GM23248 (cell line): ENCODE measurements around the gene CLCN3. TPM values are rescaled to one million over a fixed set of nuclear protein-coding genes. Genes with fewer than 3 reads are reported as not detected.
A peak's percentile ranks its signal among the peaks of the same experiment; 100 is the strongest.

ENCODE experiments used
- DNase-seq: peaks from one replicate; pipeline ENCODE4 v3.0.0-alpha.2; 2015
- H2AFZ ChIP-seq: fragments of 200-600 bp; sonication (generic); 2 replicates; pipeline ENCODE4 v1.6.1; 2016; ENCODE audit warnings: antibody characterized with exemption
- H3F3A ChIP-seq: fragments of 200-600 bp; sonication (generic); 2 replicates; pipeline ENCODE4 v1.6.1; 2016; ENCODE audit warnings: mild to moderate bottlenecking, antibody characterized with exemption, mixed run types; ENCODE audit not compliant: insufficient read depth
- H3K27ac ChIP-seq: fragments of 200-600 bp; sonication (generic); 2 replicates; pipeline ENCODE4 v1.5.1; 2016; ENCODE audit warnings: mild to moderate bottlenecking
- H3K27me3 ChIP-seq: fragments of 200-600 bp; sonication (generic); replicated peaks from 2 replicates; pipeline ENCODE4 v1.6.1; 2016; ENCODE audit warnings: mild to moderate bottlenecking; ENCODE audit not compliant: insufficient read depth
- H3K36me3 ChIP-seq: fragments of 200-600 bp; sonication (generic); 2 replicates; pipeline ENCODE4 v1.6.1; 2016; ENCODE audit warnings: low read depth, mild to moderate bottlenecking
- H3K4me1 ChIP-seq: fragments of 200-600 bp; sonication (generic); 2 replicates; pipeline ENCODE4 v1.6.1; 2016; ENCODE audit warnings: mild to moderate bottlenecking; ENCODE audit not compliant: insufficient read depth
- H3K4me2 ChIP-seq: fragments of 200-600 bp; sonication (generic); one replicate; pipeline ENCODE4 v1.6.1; 2016; ENCODE audit warnings: mild to moderate bottlenecking; ENCODE audit not compliant: unreplicated experiment
- H3K4me3 ChIP-seq: fragments of 200-600 bp; sonication (generic); 2 replicates; pipeline ENCODE4 v1.5.1; 2016; ENCODE audit warnings: mild to moderate bottlenecking
- H3K79me2 ChIP-seq: fragments of 200-600 bp; sonication (generic); 2 replicates; pipeline ENCODE4 v1.6.1; 2016; ENCODE audit warnings: mild to moderate bottlenecking; ENCODE audit not compliant: insufficient read depth
- H3K9ac ChIP-seq: fragments of 200-600 bp; sonication (generic); 2 replicates; pipeline ENCODE4 v1.6.1; 2016; ENCODE audit warnings: mild to moderate bottlenecking
- H3K9me2 ChIP-seq: fragments of 200-600 bp; sonication (generic); 2 replicates; pipeline ENCODE4 v1.6.1; 2016; ENCODE audit warnings: mixed run types, mild to moderate bottlenecking, moderate library complexity; ENCODE audit not compliant: insufficient read depth
- H3K9me3 ChIP-seq: fragments of 200-600 bp; sonication (generic); one replicate; pipeline ENCODE4 v1.6.1; 2017; ENCODE audit warnings: low read depth
- H4K20me1 ChIP-seq: fragments of 200-600 bp; sonication (generic); 2 replicates; pipeline ENCODE4 v1.6.0; 2016; ENCODE audit not compliant: insufficient read depth
- EZH2 ChIP-seq: fragments of 200-600 bp; sonication (generic); IDR thresholded peaks from 2 replicates; pipeline ENCODE4 v1.6.1; 2018; ENCODE audit warnings: antibody characterized with exemption, mild to moderate bottlenecking; ENCODE audit not compliant: insufficient read depth, poor library complexity, severe bottlenecking
- EZH2phosphoT487 ChIP-seq: fragments of 200-600 bp; sonication (generic); IDR thresholded peaks from 2 replicates; pipeline ENCODE4 v1.6.1; 2018; ENCODE audit warnings: antibody characterized with exemption, moderate library complexity, mild to moderate bottlenecking, low read depth; ENCODE audit not compliant: insufficient read depth
- WGBS, 2 experiments: methylation state at CpG; one replicate each; pipeline ENCODE4 v1.1.6; 2015 to 2017; ENCODE audit warnings: low lambda C conversion rate in 2 of 2, low coverage in 1 of 2; ENCODE audit errors: missing lambda C conversion rate in 2 of 2; 5-methylcytosine and 5-hydroxymethylcytosine counted together
- in situ Hi-C: fragments of 300-500 bp; cut with MboI; formaldehyde crosslinking; loops from 2 replicates; pipeline ENCODE4 v1.15.0; 2020
- polyA plus RNA-seq: library from polyadenylated mRNA; unstranded; fragments of >200 nt; fragmentation: Nextera tagmentation; extraction: Ambion mirVana; gene quantifications from 2 replicates; pipeline ENCODE4 v1.2.1, GENCODE V29; 2016
- total RNA-seq: library from RNA; depleted of rRNA; stranded (reverse); fragments of >200 nt; shearing (Covaris generic); gene quantifications from 2 replicates; pipeline ENCODE4 v1.2.3, GENCODE V29; 2014

CLCN3 gene
- total and polyA plus RNA-seq, 2 experiments from 2014 or later, result 12.2 to 16.4 TPM

DNA sequence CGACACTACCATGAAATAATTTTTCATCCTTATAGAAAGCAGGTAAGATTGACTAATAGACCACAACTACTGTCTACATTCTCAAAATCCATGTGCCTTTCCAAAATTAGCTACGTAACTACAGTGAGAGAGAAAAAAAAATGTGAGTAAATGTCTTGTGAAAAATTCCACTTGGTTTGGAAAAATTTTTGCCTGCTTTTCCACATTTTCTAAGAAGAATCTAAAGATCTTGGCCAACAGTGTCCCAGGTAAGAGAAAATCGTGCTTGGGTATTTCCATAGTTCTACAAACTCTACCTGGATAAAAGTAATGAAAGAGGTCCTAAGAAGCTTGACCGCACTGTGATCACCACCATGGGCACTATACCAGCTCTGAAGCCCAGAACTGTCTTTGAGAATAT, 1.4 kb upstream of the CLCN3 start:
- Histone ChIP-seq H3K27me3 (no peaks in the 10 kb centered on the region), H3K4me1 (peaks cover 20% of the 10 kb centered on the region), H3K27ac (peak overlapping the region; percentile 95; the same call in 1 of the 2 replicates), H4K20me1 (no peaks in the 10 kb centered on the region), H3K36me3 (no peaks in the 10 kb centered on the region), H3F3A (peaks cover 17% of the 10 kb centered on the region), H3K4me2 (peak overlapping the region; percentile 97), H3K9ac (0 out of 2 replicates have a peak overlapping the region, but pooled peaks have one; percentile 98), H3K9me2 (no peaks in the 10 kb centered on the region), H3K9me3 (no peaks in the 10 kb centered on the region), H3K79me2 (peaks cover 33% of the 10 kb centered on the region), H3K4me3 (peak overlapping the region; percentile 96; the same call in 1 of the 2 replicates), H2AFZ (peak overlapping the region; percentile 95; the same call in 1 of the 2 replicates)
- TF ChIP-seq EZH2 (no peak), EZH2phosphoT487 (no peak)
- in situ Hi-C loops, result loop anchor here (25.0 kb wide), 1 partner anchor 418 kb away; the partner anchor contains the start of gene MFAP3L
- WGBS, 2 experiments, result 70 to 71% methylated on average over 4 of the region's 4 CpGs
- no peak for DNase-seq

DNA sequence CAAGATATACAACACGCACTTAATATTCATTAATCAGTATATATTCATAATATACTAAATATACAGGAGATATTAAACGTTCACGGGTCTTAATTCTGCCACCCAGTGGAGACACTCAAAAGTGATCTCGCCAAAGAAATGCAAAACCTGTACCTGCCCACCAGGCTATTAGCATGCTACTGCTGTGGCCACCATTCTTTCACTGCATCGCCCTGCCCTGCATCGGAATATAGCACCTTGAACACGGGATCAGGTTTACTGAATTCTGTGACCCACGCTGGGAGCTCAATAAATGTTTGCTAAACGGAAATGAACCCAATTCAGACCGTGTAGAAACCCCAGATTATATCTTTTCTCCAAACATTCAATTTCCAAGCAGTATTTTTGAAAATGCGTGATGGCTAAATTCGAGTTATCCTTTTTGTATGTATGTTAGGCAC, 840 bp upstream of the CLCN3 start:
- peaks cover 17% of the 10 kb centered on the region for H3F3A ChIP-seq
- WGBS, 2 experiments, result 1 to 2% methylated on average over 12 of the region's 12 CpGs
- H3K79me2 ChIP-seq, result peaks cover 39% of the 10 kb centered on the region
- H3K9me3 ChIP-seq, result no peaks in the 10 kb centered on the region
- H3K27ac ChIP-seq, result peak overlapping the region; percentile 95
- no peaks in the 10 kb centered on the region for H4K20me1 ChIP-seq
- H3K9ac ChIP-seq, result peak overlapping the region; percentile 98
- peaks cover 20% of the 10 kb centered on the region for H3K4me1 ChIP-seq
- H3K4me3 ChIP-seq, result peak overlapping the region; percentile 96
- H2AFZ ChIP-seq, result peak overlapping the region; percentile 95
- in situ Hi-C loops, result loop anchor here (25.0 kb wide), 1 partner anchor 418 kb away; the partner anchor contains the start of gene MFAP3L
- H3K9me2 ChIP-seq, result no peaks in the 10 kb centered on the region
- no peak for TF ChIP-seq EZH2phosphoT487
- TF ChIP-seq EZH2, result no peak
- H3K36me3 ChIP-seq, result no peaks in the 10 kb centered on the region
- peak; percentile 77 for DNase-seq
- H3K27me3 ChIP-seq, result no peaks in the 10 kb centered on the region
- peak overlapping the region; percentile 97 for H3K4me2 ChIP-seq

DNA sequence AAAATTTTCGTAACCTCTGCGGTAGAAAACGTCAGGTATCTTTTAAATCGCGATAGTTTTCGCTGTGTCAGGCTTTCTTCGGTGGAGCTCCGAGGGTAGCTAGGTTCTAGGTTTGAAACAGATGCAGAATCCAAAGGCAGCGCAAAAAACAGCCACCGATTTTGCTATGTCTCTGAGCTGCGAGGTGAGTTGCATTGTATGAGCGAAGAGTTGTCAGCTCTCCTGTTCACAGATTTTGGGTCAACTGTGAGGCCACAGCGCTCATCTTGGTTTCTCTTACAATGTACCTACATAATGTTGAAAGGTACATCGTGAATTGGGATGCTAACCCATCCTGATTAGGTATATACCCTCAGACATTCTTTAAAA, 486 bp downstream of the CLCN3 start:
- WGBS, 2 experiments, result 1 to 3% methylated on average over 14 of the region's 14 CpGs
- peaks cover 52% of the 10 kb centered on the region for H3K79me2 ChIP-seq

DNA sequence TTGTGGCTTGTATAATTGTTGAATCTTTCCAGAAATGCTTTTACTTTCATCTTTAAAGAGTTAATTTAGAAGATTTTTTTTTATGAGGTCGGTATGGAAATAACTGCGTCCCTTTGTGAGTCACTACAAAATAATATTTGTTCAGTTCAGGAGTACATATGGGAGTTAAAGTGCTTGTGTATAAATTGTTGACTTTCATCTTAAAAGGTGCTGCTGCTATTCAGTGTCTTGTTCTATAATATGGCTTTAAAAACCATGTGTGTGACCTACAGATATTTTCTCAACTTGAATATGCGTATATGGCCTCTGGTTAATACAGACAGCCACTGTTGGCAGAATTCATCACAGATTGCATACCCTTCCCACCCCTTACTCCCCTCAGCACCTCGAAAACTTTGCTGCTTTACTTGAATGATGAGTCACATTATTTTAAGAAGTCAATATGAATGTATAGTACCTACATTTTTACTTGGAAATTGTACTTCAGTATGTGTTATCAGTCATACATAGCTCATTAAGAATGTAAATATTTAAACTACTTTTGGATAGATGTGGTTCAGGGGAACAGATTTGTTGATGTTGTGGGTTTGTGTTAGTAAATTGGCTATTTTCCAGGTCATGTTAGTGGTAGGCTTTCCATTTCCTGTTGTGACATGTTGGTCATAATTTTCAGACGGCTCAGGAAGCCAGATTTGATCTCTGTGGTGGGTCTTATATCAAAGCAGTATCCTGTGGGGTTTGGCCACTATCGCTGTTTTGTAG, 1.5 kb downstream of the CLCN3 start:
- peak; percentile 59 for DNase-seq
- H4K20me1 ChIP-seq, result no peaks in the 10 kb centered on the region
- TF ChIP-seq EZH2phosphoT487, result no peak
- no peak for TF ChIP-seq EZH2
- H3K79me2 ChIP-seq, result peaks cover 62% of the 10 kb centered on the region
- peak overlapping the region; percentile 96 for H3K4me3 ChIP-seq
- H3K27me3 ChIP-seq, result no peaks in the 10 kb centered on the region
- no peaks in the 10 kb centered on the region for H3K9me2 ChIP-seq
- H3K4me2 ChIP-seq, result peak overlapping the region; percentile 100
- H2AFZ ChIP-seq, result peak overlapping the region; percentile 39
- no peaks in the 10 kb centered on the region for H3K36me3 ChIP-seq
- peak overlapping the region; percentile 98 for H3K9ac ChIP-seq
- peak overlapping the region; percentile 95 for H3K27ac ChIP-seq
- in situ Hi-C loops, result loop anchor here (25.0 kb wide), 1 partner anchor 415 kb away; the partner anchor contains the start of gene MFAP3L
- H3K4me1 ChIP-seq, result peaks cover 20% of the 10 kb centered on the region
- H3K9me3 ChIP-seq, result no peaks in the 10 kb centered on the region
- 9 to 10% methylated on average over 6 of the region's 6 CpGs for WGBS, 2 experiments
- H3F3A ChIP-seq, result peaks cover 13% of the 10 kb centered on the region

More for the DNA sequence above, 486 bp downstream of the CLCN3 start:
- H3K27me3 ChIP-seq, result no peaks in the 10 kb centered on the region
- peak overlapping the region; percentile 100 for H3K4me2 ChIP-seq
- no peaks in the 10 kb centered on the region for H4K20me1 ChIP-seq
- H3K9me2 ChIP-seq, result no peaks in the 10 kb centered on the region
- peak; percentile 57 for DNase-seq
- peaks cover 20% of the 10 kb centered on the region for H3K4me1 ChIP-seq
- no peak for TF ChIP-seq EZH2
- no peak for TF ChIP-seq EZH2phosphoT487
- peak overlapping the region; percentile 98 for H3K9ac ChIP-seq
- peaks cover 13% of the 10 kb centered on the region for H3F3A ChIP-seq
- peak overlapping the region; percentile 96 for H3K4me3 ChIP-seq
- in situ Hi-C loops, result loop anchor here (25.0 kb wide), 1 partner anchor 416 kb away; the partner anchor contains the start of gene MFAP3L
- peak overlapping the region; percentile 95 for H3K27ac ChIP-seq
- no peaks in the 10 kb centered on the region for H3K36me3 ChIP-seq
- no peaks in the 10 kb centered on the region for H3K9me3 ChIP-seq
- H2AFZ ChIP-seq, result peak overlapping the region; percentile 95
